Testis (tissue), 3 donors: ENCODE results near the gene DUSP22. TPM values are rescaled to one million over a fixed set of nuclear protein-coding genes. Genes with fewer than 3 reads are reported as not detected.

Experiments
- DNase-seq: peaks from one replicate; pipeline ENCODE4 v3.0.0-alpha.2; 2019
- H3K27ac ChIP-seq, 2 donors: fragments of 200-600 bp; sonication (generic); one replicate each; pipeline ENCODE4 v1.5.1; 2019
- H3K27me3 ChIP-seq: fragments of 200-600 bp; sonication (generic); one replicate; pipeline ENCODE4 v1.5.1; 2019
- H3K36me3 ChIP-seq: fragments of 200-600 bp; sonication (generic); one replicate; pipeline ENCODE4 v1.5.1; 2017; ENCODE audit warnings: low read depth; ENCODE audit errors: missing control alignments
- H3K4me1 ChIP-seq: fragments of 200-600 bp; sonication (generic); one replicate; pipeline ENCODE4 v1.5.1; 2019
- H3K4me3 ChIP-seq, 2 donors: fragments of 200-600 bp; sonication (generic); one replicate each; pipeline ENCODE4 v1.5.1; 2017 to 2019
- H3K9me3 ChIP-seq: fragments of 200-600 bp; sonication (generic); one replicate; pipeline ENCODE4 v1.5.1; 2017
- CTCF ChIP-seq, 3 experiments: fragments of 450-650 bp in 2 of 3; fragments of 200-600 bp in 1 of 3; sonication (generic) in 1 of 3; IDR thresholded peaks; one replicate each; pipeline ENCODE4 v1.5.1; 2016 to 2019; ENCODE audit warnings: antibody characterized with exemption in 3 of 3, mild to moderate bottlenecking in 2 of 3, moderate library complexity in 1 of 3
- POLR2A ChIP-seq: fragments of 450-650 bp; IDR thresholded peaks from one replicate; pipeline ENCODE4 v1.6.1; 2017; ENCODE audit warnings: antibody characterized with exemption, mild to moderate bottlenecking, moderate library complexity
- WGBS, 2 donors: methylation state at CpG; one replicate each; pipeline ENCODE4 v1.1.5; 2018; 5-methylcytosine and 5-hydroxymethylcytosine counted together
- intact Hi-C: fragments of 100-400 bp; cut with DNase I; formaldehyde crosslinking; loops from one replicate; pipeline ENCODE4 v1.15.1; 2023; ENCODE audit warnings: low total_unique reads
- polyA plus RNA-seq: library from polyadenylated mRNA; stranded (reverse); fragments of 350-450 nt; fragmentation: Illumina TruSeq; extraction: RNeasy Lipid Tissue Mini Kit (QIAGEN cat#74804); gene quantifications from one replicate; pipeline ENCODE4 v1.2.3, GENCODE V29; 2014; ENCODE audit warnings: low read depth, low replicate concordance; ENCODE audit not compliant: insufficient read depth
- total RNA-seq, 2 donors: library from RNA; depleted of rRNA; stranded (reverse); fragments of >200 nt; gene quantifications; one replicate each; pipeline ENCODE4 v1.2.3, GENCODE V29; 2016

The DUSP22 gene
- total and polyA plus RNA-seq, 3 donors from 2014 or later: 112 to 158 (median 129) TPM

- intact Hi-C loops: no loop called here
- H3K4me1 ChIP-seq: no peaks in the 10 kb centered on the region
- DNase-seq: no peak
- H3K27me3 ChIP-seq: no peaks in the 10 kb centered on the region
- H3K9me3 ChIP-seq: no peaks in the 10 kb centered on the region
- H3K36me3 ChIP-seq: no peaks in the 10 kb centered on the region
- 77 to 83% methylated on average over 24 of the region's 24 CpGs for WGBS, 2 donors
- TF ChIP-seq CTCF (IDR thresholded peaks at IDR 0.05) (no peak), POLR2A (no peak)
- H3K27ac ChIP-seq: no peak overlapping the region
- no peak overlapping the region for H3K4me3 ChIP-seq
These were observed 86.0 kb downstream of the DUSP22 start for GRCh38 chr6:378090-378957.

- Histone ChIP-seq H3K9me3 (no peaks in the 10 kb centered on the region), H3K27me3 (no peaks in the 10 kb centered on the region), H3K4me3 (no peak overlapping the region), H3K36me3 (no peaks in the 10 kb centered on the region), H3K27ac (no peak overlapping the region), H3K4me1 (no peaks in the 10 kb centered on the region)
- no peak for DNase-seq
- TF ChIP-seq POLR2A (no peak), CTCF (IDR thresholded peaks at IDR 0.05) (no peak)
- WGBS, 2 donors: 70 to 73% methylated on average over 11 of the region's 11 CpGs
- intact Hi-C loops: no loop called here
These were observed 86.7 kb downstream of the DUSP22 start for GRCh38 chr6:378958-379409.

- 81 to 82% methylated on average over 28 of the region's 28 CpGs for WGBS, 2 donors
- H3K4me1 ChIP-seq: no peaks in the 10 kb centered on the region
- TF ChIP-seq POLR2A: no peak
- no peak for TF ChIP-seq CTCF (IDR thresholded peaks at IDR 0.05)
- H3K27ac ChIP-seq: no peak overlapping the region
- no peaks in the 10 kb centered on the region for H3K36me3 ChIP-seq
- no peaks in the 10 kb centered on the region for H3K9me3 ChIP-seq
- intact Hi-C loops: no loop called here
- no peaks in the 10 kb centered on the region for H3K27me3 ChIP-seq
- no peak for DNase-seq
- no peak overlapping the region for H3K4me3 ChIP-seq
These were observed 87.3 kb downstream of the DUSP22 start for GRCh38 chr6:379410-380181.

GRCh38 chr6:380234-381218 is 88.2 kb downstream of the DUSP22 start:
- Histone ChIP-seq H3K4me3 (no peak overlapping the region), H3K9me3 (no peaks in the 10 kb centered on the region), H3K27ac (no peak overlapping the region), H3K4me1 (no peaks in the 10 kb centered on the region), H3K36me3 (no peaks in the 10 kb centered on the region), H3K27me3 (no peaks in the 10 kb centered on the region)
- intact Hi-C loops: no loop called here
- TF ChIP-seq POLR2A: no peak
- no peak for TF ChIP-seq CTCF (IDR thresholded peaks at IDR 0.05)
- no peak for DNase-seq
- 85 to 86% methylated on average over 26 of the region's 26 CpGs for WGBS, 2 donors
